ENCODE data around the gene SLC9A8. TPM values are rescaled to one million over a fixed set of nuclear protein-coding genes. Genes with fewer than 3 reads are reported as not detected.

SLC9A8 gene
- total RNA-seq, 1 donor from 2014 or later = 9.4 TPM

- H3K4me3 ChIP-seq (ENCODE audit: low read depth, low read length) = no peak overlapping the region
- DNase-seq (ENCODE audit: low read depth) = no peak
- no peak for TF ChIP-seq CTCF (IDR thresholded peaks at IDR 0.05; ENCODE audit: insufficient read depth, low read length, poor library complexity, severe bottlenecking)
- H3K36me3 ChIP-seq (ENCODE audit: control insufficient read depth, insufficient read depth, low read length) = peaks cover 1% of the 10 kb centered on the region
- no peaks in the 10 kb centered on the region for H3K27me3 ChIP-seq (ENCODE audit: control insufficient read depth, insufficient read depth, low read length)
Observed at GRCh38 chr20:49905415-49906091, 92.9 kb downstream of the SLC9A8 start.

GRCh38 chr20:49906101-49906604 lies 93.5 kb downstream of the SLC9A8 start:
- peaks cover 1% of the 10 kb centered on the region for H3K36me3 ChIP-seq (ENCODE audit: control insufficient read depth, insufficient read depth, low read length)
- H3K4me3 ChIP-seq (ENCODE audit: low read depth, low read length) = no peak overlapping the region
- no peaks in the 10 kb centered on the region for H3K27me3 ChIP-seq (ENCODE audit: control insufficient read depth, insufficient read depth, low read length)
- DNase-seq (ENCODE audit: low read depth) = no peak
- no peak for TF ChIP-seq CTCF (IDR thresholded peaks at IDR 0.05; ENCODE audit: insufficient read depth, low read length, poor library complexity, severe bottlenecking)

- H3K4me3 ChIP-seq (ENCODE audit: low read depth, low read length) = no peak overlapping the region
- TF ChIP-seq CTCF (IDR thresholded peaks at IDR 0.05; ENCODE audit: insufficient read depth, low read length, poor library complexity, severe bottlenecking) = no peak
- no peaks in the 10 kb centered on the region for H3K27me3 ChIP-seq (ENCODE audit: control insufficient read depth, insufficient read depth, low read length)
- DNase-seq (ENCODE audit: low read depth) = no peak
- H3K36me3 ChIP-seq (ENCODE audit: control insufficient read depth, insufficient read depth, low read length) = peaks cover 1% of the 10 kb centered on the region
Observed at GRCh38 chr20:49906615-49907154, 94.1 kb downstream of the SLC9A8 start.

GRCh38 chr20:49907405-49908257 lies 95.0 kb downstream of the SLC9A8 start:
- Histone ChIP-seq H3K4me3 (ENCODE audit: low read depth, low read length) (no peak overlapping the region), H3K36me3 (ENCODE audit: control insufficient read depth, insufficient read depth, low read length) (peaks cover 1% of the 10 kb centered on the region), H3K27me3 (ENCODE audit: control insufficient read depth, insufficient read depth, low read length) (no peaks in the 10 kb centered on the region)
- no peak for DNase-seq (ENCODE audit: low read depth)
- TF ChIP-seq CTCF (IDR thresholded peaks at IDR 0.05; ENCODE audit: insufficient read depth, low read length, poor library complexity, severe bottlenecking) = no peak

- no peak overlapping the region for H3K4me3 ChIP-seq (ENCODE audit: low read depth, low read length)
- peaks cover 1% of the 10 kb centered on the region for H3K36me3 ChIP-seq (ENCODE audit: control insufficient read depth, insufficient read depth, low read length)
- DNase-seq (ENCODE audit: low read depth) = no peak
- H3K27me3 ChIP-seq (ENCODE audit: control insufficient read depth, insufficient read depth, low read length) = no peaks in the 10 kb centered on the region
- TF ChIP-seq CTCF (IDR thresholded peaks at IDR 0.05; ENCODE audit: insufficient read depth, low read length, poor library complexity, severe bottlenecking) = no peak
Observed at GRCh38 chr20:49908258-49908565, 95.6 kb downstream of the SLC9A8 start.
